Transverse colon (tissue), 3 donors: Measurements from ENCODE around the gene IL1R1.

Source experiments
- POLR2A ChIP-seq: fragments of 450-650 bp; IDR thresholded peaks from one replicate; pipeline ENCODE4 v1.6.1; 2016; ENCODE audit warnings: antibody characterized with exemption, mild to moderate bottlenecking, moderate library complexity
- TF ChIP-seq, protein P1 (sequence below), 5 experiments: fragments of 200-600 bp in 3 of 5; fragments of 450-650 bp in 2 of 5; sonication (generic) in 3 of 5; IDR thresholded peaks; 1 replicate in 2 of 5; 2 replicates in 3 of 5; pipeline ENCODE4 v1.5.1; 2016 to 2017; ENCODE audit warnings: antibody characterized with exemption in 5 of 5, inconsistent platforms in 3 of 5, mild to moderate bottlenecking in 2 of 5, moderate library complexity in 1 of 5

DNA sequence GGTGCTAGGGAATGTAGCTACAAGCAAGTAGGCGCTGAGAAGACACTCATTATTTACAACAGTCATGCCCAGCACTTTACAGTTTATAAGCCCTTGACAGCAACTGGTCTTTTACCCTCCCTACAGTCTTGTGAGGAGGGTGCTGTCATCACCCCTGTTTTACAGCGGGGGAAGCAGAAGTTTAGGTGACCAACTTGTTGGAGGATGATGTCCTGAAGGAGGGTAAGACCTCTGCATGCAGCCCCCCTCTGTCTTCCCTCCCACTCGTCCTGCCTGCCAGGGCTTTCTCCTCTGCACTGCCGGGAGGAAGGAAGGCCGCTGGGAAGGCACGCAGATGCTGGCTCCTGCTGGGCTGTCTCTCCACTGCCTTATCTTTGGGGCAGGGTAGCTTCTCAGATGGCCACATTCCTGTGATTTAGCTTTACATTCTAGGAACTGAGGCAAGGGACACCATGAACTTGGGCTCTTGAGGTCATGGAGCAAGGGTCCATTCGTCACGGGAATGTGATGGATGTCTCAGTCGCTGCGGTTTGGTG lies 972 bp downstream of the IL1R1 start:
- no peak for TF ChIP-seq POLR2A
- TF ChIP-seq, protein P1, sequence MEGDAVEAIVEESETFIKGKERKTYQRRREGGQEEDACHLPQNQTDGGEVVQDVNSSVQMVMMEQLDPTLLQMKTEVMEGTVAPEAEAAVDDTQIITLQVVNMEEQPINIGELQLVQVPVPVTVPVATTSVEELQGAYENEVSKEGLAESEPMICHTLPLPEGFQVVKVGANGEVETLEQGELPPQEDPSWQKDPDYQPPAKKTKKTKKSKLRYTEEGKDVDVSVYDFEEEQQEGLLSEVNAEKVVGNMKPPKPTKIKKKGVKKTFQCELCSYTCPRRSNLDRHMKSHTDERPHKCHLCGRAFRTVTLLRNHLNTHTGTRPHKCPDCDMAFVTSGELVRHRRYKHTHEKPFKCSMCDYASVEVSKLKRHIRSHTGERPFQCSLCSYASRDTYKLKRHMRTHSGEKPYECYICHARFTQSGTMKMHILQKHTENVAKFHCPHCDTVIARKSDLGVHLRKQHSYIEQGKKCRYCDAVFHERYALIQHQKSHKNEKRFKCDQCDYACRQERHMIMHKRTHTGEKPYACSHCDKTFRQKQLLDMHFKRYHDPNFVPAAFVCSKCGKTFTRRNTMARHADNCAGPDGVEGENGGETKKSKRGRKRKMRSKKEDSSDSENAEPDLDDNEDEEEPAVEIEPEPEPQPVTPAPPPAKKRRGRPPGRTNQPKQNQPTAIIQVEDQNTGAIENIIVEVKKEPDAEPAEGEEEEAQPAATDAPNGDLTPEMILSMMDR (IDR thresholded peaks at IDR 0.05) = no peak
